NCI-H446 (cell line): Measurements from ENCODE around the gene VPS13D.
"Not testable (repeated sequence)": the region's sequence is repeated elsewhere in the genome, so short reads cannot be mapped to it uniquely, and the experiment has no call there.

Experiments used
- DNase-seq, 2 experiments: peaks; one replicate each; lab custom pipeline; 2025; lab: John Stamatoyannopoulos, UW

Gene VPS13D

DNA sequence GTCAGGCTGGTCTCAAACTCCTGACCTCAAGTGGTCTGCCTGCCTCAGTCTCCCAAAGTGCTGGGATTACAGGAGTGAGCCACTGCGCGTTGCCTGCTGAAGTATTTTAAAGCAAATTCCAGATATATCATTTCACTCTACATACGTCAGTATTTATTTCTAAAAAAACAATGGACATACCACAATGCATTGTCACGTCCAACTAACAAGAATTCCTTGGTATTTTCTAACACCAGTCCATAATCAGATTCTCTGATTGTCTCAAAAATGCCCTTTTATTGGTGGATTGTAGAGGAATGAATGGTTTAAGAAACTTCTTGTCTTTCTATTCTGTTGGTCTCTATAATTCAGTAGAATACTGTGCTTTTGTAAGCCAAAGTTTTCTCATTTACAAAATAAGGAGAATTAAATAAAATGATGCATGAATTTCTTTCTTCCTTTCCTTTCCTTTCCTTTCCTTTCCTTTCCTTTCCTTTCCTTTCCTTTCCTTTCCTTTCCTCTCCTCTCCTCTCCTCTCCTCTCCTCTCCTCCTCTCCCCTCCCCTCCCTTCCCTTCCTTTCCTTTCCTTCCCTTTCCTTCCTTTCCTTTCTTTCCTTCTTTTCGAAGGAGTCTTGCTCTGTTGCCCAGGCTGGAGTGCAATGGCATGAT lies 55.8 kb downstream of the VPS13D start:
- no peak for DNase-seq

GRCh38 chr1:12287869-12288268 lies 58.0 kb downstream of the VPS13D start:
- DNase-seq = no peak

GRCh38 chr1:12290828-12291227 lies 61.0 kb downstream of the VPS13D start:
- DNase-seq = no peak

- no peak for DNase-seq
Observed at GRCh38 chr1:12293416-12293815, 63.6 kb downstream of the VPS13D start.

GRCh38 chr1:12294076-12294475 lies 64.2 kb downstream of the VPS13D start:
- no peak for DNase-seq

GRCh38 chr1:12296016-12296415 lies 66.2 kb downstream of the VPS13D start:
- DNase-seq = no peak

DNA sequence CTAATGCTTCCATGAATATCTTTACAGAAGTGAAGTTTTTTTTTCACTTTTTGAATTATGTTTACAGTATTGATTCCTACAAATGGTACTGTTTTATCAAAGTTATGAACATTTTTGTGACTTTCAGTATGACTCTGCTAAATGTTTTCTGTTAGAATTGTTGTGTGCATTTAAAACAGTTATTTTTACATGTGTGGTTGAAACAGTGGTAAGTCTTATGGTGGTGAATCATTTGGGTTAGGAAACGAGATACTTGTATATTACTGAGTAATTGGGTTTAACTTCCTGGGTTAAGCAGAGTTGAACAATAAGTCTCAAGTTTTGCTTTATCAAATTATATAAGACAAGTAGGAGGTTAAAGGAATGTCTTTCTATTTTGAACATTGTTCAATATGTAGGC lies 66.8 kb downstream of the VPS13D start:
- no peak for DNase-seq

DNA sequence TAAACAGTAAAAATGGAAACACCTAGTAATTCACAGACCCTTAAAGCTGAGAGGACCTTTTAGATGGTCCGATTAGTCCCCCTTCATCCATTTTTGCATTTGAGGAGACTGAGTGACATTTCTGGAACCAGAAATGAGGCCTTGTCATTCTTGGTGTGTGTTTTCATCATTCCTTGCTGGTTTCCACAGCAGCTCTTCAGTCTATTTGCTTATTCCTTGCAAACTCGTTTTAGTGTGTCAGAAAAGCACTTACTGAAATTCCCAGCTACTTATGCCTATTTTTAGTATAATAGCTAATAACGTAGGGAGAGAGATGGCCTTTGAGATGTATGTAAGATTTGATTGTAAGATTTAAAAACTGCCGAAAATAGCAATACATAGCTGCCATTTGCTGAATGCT lies 70.9 kb downstream of the VPS13D start:
- no peak for DNase-seq

- DNase-seq = no peak
Observed at GRCh38 chr1:12301518-12302237, 71.8 kb downstream of the VPS13D start.

DNA sequence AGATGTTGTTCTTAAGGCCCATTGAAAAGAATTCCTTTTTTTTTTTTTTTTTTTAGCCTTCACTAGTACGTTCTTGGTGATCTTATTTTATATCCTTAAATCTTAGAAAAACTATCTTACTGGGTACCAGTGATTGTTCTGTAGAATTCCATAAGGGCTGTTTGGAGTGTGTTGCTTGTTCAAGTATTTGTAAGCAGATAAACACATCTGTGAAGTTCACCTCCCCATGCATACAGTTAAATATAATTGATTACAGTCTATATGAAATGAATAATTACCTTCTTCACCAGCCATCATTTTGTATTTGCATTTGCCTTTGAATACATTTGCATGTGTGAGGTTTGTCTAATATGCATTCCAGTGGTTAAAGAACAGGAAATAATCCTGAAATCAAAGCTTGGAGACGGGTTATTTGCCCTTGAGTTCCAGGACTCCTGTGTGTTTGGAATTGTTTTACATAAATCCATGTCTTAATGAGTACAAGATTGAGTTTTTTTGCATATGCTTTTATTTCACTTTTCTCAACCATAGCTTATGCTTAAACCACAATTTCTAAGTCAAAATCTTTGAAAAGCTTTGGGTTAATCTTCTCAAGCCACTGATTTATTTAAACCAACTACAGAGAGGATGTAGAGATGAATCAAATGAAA lies 73.1 kb downstream of the VPS13D start:
- DNase-seq = no peak

DNA sequence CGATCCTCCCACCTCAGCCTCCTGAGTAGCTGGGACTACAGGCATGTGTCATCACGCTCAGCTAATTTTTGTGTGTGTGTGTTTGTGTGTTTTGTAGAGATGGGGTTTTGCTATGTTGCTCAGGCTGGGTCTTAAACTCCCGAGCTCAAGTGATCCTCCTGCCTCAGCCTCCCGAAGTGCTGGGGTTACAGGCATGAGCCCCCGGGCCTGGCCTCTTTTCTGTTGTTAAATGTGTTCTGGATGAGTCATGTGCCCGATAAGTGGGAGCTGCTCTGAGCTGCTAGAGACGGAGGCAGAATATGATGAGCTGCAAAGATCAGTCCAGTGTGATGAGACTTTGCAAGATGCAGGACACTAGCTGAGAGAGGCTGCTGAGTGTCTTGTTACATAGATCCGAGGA lies 75.5 kb downstream of the VPS13D start:
- no peak for DNase-seq

- no peak for DNase-seq
Observed at GRCh38 chr1:12309783-12310742, 80.2 kb downstream of the VPS13D start.

DNA sequence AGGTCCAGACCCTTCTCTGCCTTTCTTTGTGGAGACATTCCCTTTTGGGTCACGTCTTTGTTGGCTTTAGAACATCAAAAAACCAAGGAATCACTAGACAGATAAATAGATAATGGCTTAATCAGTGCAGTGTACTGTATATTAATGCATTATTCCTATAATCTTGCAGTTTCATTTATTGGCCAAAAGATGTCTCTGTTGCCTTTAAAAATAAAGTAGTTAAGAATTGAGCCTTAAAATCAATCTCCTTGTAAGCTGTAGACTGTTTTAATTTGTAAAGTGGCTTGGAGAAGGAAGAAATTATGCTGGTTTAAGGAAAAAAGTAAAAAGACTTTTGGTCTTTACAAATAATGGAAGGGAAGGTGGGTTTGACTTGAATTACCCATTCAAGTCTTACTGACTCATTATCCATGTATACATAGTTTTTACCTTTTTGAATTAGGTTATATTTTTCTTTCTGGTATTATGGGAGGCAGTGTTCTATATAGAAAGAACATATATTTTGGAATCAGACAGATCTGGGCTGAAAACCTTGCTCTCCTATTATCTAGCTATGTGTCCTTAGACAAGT lies 84.6 kb downstream of the VPS13D start:
- peak; percentile 3 to 39 for DNase-seq

GRCh38 chr1:12315146-12315545 lies 85.3 kb downstream of the VPS13D start:
- no peak for DNase-seq

DNA sequence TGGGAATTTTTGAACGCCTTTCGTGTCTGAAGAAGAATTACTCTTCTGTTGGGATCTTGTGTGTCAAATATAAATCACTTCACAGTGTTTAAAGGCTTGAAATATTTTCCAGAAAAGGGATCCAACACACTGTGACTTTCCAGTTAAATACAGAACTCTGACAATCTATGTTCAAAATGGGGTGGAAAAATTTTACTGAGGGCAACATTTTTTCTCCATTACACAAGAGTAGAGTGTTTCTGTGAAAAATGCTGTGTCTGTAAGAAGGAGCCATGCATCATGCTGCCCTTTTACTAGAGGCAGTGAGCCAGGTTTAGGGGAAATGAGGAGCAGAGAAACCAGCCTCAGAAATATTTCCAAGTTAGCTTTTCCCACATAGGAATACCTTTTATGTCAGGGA lies 86.5 kb downstream of the VPS13D start:
- no peak for DNase-seq

GRCh38 chr1:12320486-12320885 lies 90.7 kb downstream of the VPS13D start:
- no peak for DNase-seq

- no peak for DNase-seq
Observed at GRCh38 chr1:12324423-12324822, 94.6 kb downstream of the VPS13D start.

DNA sequence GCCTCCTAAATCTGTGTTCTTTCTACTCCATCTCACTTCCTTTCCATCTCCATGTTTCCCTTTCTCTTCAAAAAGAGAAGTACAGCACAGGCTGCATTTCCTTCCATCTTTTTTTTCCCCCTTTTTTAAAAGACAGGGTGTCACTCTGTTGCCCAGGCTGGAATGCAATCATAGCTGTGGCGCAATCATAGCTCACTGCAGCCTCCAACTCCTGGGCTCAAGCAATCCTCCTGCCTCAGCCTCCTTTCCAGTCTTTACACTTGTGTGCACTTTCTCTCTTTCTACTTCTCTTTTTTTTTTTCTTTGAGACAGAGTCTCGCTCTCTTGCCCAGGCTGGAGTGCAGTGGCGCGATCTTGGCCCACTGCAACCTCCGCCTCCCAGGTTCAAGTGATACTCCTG lies 95.1 kb downstream of the VPS13D start:
- not testable (repeated sequence) for DNase-seq

GRCh38 chr1:12326986-12327385 lies 97.2 kb downstream of the VPS13D start:
- DNase-seq = no peak

- no peak for DNase-seq
Observed at GRCh38 chr1:12327566-12327965, 97.7 kb downstream of the VPS13D start.

DNA sequence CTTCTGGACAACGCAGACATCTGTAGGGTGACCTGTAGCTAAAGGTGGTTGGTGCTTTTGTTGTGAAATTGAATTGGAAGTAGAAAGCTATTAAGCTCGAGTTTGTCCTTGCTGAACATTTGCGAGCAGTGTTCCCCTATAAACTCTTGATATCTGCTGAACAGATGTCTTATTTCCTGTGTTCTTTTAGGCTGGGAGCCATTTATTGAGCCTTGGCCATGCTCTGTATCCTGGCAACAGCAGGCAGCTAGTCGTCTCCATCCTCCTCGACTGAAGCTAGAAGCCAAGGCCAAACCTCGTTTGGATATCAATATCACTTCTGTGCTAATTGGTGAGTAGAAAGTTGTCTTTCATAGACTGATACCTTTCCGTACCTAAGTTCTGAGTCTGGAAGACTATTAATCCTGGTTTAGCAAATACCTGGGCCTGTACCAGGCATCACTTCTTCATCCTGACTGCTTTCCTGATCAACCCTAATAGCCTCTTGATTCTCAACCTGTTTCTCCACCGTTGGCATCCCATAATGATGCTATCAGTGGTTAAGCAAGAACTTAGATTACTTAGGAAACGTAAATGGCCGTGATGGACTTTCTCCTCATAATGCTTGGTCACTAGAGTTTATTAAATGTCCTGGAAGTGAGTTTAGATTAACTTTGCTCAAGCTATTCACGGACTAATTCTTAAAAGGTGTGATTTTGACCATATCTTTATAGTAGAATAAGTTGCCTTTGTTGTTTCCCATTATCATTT lies 103.4 kb downstream of the VPS13D start:
- no peak for DNase-seq
